ENCODE measurements around the gene ADGB.
A peak's percentile ranks its signal among the peaks of the same experiment; 100 is the strongest.
"Not testable (repeated sequence)": the region's sequence is repeated elsewhere in the genome, so short reads cannot be mapped to it uniquely, and the experiment has no call there.

The ADGB gene

DNA sequence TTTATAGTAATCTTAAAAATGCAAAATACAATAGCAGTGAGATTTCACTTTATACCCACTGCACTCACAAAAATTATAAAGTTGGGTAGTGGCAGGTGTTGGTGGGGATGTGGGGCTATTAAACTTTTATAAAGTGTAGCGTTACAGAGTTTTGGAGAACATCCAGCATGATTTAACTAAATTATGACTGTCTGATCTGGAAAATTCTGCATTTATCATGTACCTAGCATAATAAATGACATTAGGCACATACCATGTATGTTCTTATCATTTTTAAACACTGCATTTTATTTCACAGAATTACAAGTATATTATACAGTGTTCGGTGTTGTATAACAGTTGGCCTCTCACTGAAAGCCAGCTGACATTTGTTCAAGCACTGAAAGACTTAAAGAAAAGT lies 169.9 kb downstream of the ADGB start:
- DNase-seq (ENCODE audit: low read depth), result no peak

DNA sequence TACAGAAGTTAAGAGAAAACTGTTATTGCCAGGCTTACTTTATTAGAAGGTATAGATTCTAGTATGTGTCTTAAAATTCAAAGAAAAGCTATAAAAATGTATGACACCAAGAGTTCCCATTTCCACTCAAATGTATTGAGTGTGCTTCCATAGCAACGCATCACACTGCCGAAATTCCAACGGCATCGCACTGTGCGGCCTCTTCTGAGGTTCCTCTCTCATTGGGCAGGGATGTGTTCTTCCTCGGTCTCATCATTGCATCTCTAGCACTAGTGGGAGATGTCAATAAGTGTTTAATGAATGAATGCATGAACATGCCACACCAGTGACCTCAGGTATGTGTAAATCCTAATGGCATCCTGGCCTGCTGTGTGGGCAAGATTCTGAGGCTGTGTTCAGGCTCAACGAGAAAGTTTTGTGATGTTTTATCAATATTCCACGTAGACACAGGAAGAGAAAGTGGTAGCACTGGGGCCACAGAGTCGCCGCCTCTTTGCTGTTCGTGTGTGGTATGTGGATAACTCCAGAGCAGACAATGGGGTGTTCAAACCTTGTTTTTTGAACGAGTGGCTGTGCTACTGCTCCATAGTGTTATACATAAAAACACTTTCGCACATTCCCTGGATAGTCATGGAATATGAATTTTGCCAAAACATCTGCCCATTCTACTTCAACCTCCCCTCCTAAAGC lies 171.6 kb downstream of the ADGB start:
- no peak for DNase-seq (ENCODE audit: low read depth)

DNA sequence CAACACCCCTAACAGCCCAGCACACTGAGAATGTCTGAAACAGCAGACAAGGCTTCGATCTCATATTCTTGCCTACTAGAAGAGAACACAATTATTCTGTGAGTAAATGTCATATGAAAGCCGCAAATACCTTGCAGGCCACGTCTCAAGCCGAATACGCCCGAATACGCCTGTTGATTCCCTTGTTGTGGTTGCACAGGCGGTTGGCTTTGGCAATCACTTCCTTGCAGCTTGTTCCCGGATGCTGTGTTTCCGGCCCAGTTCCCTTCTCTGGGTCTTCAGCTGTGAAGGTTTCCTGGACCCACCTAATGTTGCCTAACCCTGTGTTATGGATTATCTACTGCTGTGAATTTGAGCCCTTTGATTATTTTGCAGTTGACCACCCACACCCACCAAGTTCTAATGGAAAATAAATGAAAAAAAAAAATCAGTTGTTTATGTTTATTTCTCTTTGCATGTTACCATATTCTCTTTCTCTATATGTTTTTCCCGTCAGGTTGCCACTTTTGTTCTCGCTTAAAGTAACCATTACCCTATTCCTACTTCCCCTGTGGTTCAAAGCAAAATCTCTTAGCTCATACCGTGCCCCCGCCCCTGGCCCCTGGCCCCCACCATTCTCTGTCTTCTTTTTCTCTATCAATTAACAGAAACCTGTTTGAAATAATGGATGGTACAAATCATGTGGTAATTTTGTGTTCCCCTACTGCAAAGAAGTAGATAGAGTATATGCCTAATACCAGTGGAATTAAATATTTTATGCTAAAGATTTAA lies 172.4 kb downstream of the ADGB start:
- peak; percentile 5 for DNase-seq (ENCODE audit: low read depth)

DNA sequence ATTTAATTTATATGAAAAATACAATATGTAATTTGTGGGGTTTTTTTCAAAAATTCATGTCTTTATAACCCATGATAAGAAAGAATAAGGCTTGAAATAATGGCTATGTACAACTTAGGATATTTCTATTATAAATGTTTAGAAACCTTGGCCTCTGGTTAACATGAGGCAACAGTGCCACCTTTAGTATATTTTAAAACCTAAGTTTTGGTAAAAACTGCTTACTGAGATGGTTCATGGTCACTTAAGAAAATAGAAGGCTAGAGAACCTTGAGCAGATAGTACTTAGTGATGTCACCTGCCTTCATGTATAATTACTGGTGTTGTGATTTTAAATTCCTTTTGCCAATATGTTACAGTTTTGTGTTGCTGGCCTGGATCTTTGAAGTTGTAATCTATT lies 176.4 kb downstream of the ADGB start:
- DNase-seq (ENCODE audit: low read depth), result no peak

DNA sequence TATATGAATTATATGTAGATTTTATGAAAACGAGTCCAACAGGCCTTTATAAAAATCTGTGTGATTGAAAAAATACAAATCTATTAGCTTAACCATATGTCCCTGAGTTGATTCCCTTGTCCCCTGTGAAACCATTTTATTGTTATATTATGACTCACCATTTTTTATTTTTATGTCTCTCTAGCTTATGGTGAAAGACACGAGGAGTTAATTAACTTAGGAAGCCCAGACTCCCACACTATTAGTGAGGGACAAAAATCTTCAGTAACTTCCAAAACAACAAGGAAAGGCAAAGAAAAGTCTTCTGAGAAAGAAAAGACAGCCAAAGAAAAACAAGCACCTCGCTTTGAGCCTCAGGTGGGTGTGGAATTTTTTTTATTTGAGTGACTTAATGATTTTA lies 183.1 kb downstream of the ADGB start:
- no peak for DNase-seq (ENCODE audit: low read depth)

DNA sequence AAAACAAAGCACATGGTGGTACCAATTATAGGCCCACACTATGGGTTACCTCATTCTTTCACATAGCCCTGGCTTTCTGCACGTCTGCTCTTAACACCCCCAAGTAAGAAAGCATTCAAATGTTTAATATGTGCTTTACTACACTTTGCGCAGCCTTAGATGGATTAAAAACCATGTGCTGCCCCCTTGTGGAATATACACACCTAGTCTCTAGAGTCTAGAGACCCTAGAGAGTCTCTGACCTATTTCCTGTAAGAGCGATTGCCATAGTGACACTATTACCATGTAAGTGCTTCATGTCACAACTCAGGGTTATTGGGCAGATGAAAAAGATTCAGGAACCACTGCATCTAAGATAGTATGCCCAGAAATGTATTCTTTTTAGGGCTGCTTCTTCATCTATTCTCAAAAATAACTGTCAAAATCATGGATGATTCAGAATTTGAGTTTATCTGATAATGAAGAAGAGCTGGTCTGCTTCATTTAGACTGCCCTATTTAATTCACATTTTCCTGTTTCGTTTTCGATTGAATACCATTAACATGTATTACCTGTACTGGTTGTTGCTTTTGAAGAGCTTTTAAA lies 186.3 kb downstream of the ADGB start:
- no peak for DNase-seq (ENCODE audit: low read depth)

DNA sequence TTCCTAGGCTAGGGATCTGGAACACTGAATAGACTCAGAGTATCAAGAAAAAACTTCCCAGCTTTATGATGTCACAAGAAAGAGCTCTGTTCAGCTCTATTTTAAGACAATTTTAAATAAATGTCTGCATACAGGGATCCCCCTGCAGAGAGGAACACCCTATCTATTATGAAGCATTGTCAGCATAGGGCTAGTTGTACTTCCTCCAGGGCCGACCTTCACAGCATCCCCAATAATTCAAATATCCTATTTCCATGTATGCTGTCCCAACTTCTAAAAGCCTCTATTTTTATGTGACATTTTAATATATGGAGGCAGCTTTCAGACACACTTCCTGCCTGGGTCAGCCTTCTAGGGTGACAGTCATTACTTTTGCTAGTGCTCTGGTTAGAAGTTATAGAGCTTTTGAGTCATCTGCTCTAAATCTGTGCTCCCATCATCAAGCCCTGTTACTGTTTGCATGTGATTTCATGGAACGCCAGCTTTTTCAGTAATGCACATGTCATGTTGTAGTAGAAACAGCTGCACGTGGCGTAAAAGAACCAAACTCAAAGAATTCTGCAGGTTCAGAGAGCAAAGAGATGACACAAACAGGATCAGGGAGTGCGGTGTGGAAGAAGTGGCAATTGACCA lies 189.2 kb downstream of the ADGB start:
- DNase-seq (ENCODE audit: low read depth), result no peak

DNA sequence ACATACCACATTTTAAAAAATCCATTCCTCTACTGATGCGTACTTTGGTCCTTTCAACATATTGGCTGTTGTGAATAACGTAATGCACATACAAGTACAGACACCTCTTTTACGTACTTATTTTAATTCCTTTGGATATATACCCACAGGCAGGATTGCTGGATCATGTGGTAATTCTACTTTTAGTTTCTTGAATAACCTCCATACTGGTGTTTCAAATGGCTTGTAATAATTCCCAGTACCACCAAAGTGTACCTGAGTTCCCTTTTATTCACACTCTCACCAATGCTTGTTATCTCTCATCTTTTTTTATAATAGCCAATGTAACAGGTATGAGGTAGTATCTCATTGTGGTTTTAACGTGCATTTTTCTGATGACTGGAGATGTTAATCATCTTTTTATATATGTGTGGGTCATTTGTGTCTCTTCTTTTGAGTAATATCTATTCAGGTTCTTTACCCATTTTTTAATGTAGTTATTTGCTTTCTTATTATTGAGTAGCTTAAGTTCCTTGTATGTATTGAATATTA lies 191.9 kb downstream of the ADGB start:
- no peak for DNase-seq (ENCODE audit: low read depth)

DNA sequence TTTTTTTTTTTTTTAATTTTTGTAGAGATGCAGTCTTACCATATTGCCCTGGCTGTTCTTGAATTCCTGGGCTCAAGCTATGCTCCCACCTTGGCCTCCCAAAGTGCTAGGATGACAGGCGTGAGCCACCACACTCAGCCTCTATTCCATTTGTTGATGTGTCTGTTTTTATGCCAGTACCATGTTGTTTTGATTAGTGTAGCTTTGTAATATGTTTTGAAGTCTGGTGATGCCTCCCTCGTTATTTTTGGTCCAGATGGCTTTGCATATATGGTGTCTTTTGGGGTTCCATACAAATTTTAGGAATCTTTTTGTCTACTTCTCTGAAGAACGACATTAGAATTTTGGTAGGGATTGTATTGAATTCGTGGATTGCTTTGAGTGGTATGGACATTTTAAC lies 193.2 kb downstream of the ADGB start:
- no peak for DNase-seq (ENCODE audit: low read depth)

DNA sequence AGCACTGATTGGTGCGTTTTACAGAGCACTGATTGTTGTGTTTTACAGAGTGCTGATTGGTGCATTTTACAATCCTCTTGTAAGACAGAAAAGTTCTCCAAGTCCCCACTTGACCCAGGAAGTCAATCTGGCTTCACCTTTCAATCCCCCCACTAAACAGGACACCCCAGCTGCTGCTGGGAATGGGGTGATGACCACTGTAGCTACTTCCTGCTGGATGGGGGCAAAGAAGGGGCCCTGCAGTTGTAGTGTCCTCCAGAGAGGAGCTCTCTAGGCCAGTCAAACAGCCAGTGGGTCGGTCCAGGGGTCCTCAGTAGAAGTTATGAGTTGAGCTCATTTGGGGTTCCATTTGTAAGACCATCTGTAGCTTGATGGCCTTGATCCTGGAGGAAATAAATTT lies 194.4 kb downstream of the ADGB start:
- not testable (repeated sequence) for DNase-seq (ENCODE audit: low read depth)

DNA sequence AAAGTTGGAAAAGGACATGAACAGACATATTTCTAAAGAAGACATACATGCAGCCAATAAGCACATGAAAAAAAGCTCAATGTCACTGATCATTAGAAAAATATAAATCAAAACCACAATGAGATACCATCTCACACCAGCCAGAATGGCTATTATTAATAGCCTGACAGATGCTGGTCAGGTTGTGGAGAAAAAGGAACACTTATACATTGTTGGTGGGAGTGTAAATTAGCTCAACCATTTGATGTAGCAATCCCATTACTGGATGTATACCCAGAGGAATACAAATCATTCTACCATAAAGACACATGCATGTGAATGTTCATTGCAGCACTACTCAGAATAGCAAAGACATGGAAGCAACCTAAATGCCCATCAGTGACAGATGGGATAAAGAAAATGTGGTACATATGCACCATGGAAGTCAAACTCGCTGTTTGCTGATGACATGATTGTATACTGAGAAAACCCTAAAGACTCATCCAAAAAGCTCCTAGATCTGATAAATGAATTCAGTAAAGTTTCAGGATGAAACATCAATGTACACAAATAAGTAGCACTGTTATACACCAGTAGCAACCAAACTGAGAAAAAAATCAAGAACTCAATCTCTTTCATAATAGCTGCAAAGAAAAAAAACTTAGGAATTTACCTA lies 196.8 kb downstream of the ADGB start:
- no peak for DNase-seq (ENCODE audit: low read depth)

DNA sequence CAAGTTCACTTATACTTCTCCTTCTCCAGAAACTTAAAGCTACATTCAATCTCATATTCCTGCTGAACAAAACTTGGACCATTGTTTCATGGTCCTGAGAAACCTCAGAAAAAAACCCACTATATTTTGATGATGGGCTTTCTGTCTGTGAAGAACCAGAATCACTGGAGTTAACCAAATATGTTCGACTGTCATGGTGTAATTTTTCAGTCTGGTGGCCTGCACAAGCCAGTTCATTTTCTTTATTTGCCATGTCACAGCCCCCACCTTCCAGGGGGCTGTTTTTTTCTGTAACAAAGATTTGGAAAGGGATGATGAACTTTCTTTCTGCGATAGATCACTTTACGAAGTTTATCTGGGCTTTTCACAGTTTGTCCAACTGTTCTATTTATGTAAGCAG lies 204.4 kb downstream of the ADGB start:
- DNase-seq (ENCODE audit: low read depth), result not testable (repeated sequence)

DNA sequence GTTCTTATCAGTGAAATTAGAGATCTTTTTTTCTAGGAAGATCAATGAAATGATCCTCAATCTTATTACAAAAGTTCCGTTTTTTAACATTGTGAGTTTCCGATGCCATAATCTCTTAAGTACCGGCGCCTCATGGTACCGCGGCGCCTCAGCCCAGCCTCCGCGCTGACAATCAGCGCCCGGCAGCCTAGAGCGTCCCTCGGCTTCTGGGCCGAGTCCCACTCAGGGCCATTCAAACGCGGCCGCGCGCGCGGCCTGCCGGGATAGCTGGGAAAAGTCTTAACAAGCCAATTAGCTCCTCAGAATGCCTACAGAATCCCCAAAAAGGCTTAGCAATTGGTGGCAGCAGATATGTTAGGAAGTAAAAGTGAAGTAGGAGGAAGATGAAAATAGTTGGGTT lies 204.8 kb downstream of the ADGB start:
- DNase-seq (ENCODE audit: low read depth), result no peak

DNA sequence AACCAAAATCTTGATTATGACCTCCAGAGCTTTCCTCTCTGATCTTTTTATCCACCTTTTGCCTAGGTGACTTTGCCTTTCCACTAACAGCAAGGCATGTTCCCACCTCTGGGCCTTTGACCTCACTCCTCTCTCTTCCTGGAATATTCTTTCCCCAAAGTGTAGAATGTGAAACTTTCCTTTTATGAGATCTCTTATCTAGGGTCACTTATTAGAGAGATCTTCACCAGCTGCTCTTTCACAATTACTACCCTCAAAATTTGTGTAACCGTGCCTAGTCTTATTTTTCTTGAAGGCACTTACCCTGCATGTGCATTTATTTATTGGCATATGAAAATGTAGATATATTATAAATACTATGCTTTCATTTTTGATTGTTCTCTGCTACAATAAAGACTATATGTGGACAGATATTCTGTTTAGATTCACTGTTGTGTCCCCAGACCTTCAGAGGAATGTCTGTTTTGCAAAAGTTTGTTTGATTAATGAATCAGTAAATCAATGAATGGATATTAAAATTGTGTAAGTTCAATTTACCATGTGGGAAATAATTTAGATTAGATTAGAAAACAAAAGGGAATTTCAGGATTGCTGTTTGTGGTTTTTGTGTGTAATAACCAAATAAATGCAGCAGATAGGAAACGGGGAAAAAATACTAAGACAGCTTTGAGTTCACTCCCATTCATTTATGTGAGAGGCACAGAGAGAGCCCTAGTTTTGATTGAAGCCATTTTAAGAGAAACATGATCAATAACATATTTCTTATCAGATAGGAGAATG lies 207.0 kb downstream of the ADGB start:
- no peak for DNase-seq (ENCODE audit: low read depth)

DNA sequence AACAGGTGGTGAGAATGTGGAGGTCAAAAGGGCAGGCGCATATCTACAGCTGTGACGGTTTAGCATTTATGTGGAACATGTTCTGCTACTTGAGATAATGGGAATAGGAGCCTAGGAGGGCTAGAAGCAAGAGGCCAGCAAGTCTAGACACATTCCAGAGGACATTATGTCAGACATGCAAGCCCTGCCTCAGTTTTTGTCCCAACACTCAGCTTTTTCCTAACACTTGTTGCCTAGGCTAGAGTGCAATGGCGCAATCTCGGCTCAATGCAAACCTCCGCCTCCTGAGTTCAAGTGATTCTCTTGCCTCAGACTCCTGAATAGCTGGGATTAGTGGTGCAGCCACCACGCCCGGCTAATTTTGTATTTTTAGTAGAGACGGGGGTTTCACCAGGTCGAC lies 210.2 kb downstream of the ADGB start:
- DNase-seq (ENCODE audit: low read depth), result not testable (repeated sequence)

DNA sequence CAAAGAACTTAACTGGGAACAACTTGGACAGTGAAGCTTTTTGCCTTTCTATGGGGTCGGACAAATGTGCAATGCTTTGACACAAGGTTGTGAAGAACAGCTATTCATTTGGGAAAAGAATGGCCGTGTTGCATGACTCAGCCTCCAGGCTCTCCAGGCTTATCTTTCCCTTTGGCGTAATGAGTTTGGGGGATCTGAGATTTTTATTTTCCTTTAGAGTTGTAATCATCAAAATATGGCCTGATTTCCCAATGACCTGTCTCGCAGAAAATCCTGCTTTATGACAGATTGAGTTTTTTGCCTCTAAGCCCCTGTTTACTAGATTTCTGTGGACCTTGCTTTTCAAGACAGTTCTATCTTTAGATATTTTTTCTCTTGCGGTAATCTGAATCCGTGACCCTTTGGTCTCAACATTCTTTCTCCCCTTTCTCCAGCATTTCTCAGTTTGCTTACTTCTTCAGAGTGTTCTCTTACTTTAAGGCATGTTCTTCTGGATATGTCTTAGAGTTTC lies 214.1 kb downstream of the ADGB start:
- not testable (repeated sequence) for DNase-seq (ENCODE audit: low read depth)

DNA sequence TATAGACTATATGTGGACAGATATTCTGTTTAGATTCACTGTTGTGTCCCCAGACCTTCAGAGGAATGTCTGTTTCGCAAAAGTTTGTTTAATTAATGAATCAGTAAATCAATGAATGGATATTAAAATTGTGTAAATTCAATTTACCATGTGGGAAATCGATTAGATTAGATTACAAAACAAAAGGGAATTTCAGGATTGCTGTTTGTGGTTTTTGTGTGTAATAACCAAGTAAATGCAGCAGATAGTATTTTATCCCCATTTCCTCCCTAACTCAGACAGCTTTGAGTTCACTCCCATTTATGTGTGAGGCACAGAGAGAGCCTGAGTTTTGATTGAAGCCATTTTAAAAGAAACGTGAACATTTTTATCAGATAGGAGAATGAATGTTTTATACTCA lies 214.8 kb downstream of the ADGB start:
- no peak for DNase-seq (ENCODE audit: low read depth)

DNA sequence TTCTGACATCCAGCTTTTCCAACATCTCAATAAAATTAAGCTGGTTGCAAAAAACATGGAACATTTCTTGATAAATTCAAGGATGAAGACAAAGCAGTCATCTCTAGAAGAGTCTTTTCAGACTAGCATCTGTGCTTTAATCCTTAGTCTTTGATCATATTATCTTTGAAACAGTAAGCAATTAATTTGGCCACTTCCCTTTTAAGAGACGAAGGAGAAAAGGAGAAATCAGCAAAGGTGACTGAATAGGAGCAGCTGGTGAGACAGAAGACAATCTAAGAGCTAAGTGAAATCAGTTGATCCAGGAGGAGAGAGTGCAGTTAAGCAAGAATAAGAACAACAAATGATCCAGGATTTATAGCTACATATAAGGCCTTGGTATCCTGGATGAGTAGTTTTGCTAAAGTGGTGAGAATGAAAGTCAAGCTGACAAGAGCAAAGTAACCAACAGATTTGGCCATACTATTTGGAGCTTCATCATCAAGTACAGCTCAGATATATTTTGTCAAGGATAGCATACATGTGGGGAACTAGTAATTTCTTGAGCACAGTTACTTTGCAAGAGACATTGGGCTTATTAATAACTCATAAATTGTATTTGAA lies 215.5 kb downstream of the ADGB start:
- no peak for DNase-seq (ENCODE audit: low read depth)

DNA sequence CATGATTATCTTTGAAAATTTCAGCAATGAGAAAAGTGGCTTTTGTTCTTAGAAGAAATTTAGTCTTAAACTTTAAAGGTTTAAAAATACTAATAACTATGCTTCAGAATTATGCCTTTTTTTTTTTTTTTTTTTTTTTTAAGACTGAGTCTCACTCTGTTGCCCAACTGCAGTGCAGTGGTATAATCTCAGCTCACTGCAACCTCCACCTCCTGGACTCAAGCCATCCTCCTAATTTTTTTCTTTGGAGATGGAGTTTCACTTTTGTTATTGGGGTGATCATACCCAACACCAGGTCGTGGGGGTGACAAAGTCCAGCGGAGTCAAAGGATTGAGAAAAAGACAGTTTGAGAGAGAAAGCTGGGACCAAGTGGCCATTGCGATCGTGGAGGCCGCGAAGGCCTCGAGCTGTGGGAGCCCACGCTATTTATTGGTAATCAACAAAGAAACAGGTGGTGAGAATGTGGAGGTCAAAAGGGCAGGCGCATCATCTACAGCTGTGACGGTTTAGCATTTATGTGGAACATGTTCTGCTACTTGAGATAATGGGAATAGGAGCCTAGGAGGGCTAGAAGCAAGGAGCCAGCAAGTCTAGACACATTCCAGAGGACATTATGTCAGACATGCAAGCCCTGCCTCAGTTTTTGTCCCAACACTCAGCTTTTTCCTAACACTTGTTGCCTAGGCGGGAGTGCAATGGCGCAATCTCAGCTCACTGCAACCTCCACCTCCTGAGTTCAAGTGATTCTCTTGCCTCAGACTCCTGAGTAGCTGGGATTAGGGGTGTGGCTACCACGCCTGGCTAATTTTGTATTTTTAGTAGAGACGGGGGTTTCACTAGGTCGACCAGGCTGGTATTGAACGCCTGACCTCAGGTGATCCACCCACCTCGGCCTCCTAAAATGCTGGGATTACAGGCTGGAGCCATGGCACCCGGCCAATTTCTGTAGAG lies 217.0 kb downstream of the ADGB start:
- not testable (repeated sequence) for DNase-seq (ENCODE audit: low read depth)

Measured in activated T-helper 9 cell treated with anti-CD3 and anti-CD28 coated beads, Interleukin-2, amount 50 U/mL, for 16 hours (primary cell).